ENCODE measurements around the gene STXBP1.

The STXBP1 gene

DNA sequence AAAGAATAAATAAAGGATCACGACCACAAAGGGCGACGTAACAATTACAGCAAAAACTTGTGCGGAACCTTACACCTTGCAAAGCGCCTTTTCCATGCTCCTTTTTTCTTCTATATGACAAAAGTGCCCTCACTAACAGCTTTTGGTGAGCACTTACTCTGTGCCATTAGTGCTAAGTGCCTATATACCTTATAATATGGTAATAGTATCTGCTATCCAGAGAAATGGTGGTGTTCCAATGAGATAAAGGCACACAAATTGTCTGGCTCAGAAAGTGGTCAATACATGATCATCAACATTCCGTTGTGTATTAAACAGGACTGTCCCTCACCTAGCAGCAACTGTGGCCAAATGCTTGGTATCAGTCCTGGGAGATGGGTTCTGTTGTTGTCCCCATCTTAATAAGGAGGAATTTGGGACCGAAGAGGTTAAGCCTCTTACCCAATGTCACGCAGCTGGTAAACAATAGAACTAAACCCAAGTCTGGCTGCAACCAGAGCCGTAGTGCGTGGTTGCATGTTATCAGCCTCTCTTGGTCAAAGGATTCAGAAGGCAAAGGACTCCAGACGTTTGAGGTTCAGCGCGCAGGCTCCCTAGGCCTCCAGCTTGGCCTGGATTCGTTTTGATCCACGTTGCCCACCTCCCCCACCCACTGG, 123.6 kb downstream of the STXBP1 start:
- no peak for DNase-seq (ENCODE audit: low spot score)

DNA sequence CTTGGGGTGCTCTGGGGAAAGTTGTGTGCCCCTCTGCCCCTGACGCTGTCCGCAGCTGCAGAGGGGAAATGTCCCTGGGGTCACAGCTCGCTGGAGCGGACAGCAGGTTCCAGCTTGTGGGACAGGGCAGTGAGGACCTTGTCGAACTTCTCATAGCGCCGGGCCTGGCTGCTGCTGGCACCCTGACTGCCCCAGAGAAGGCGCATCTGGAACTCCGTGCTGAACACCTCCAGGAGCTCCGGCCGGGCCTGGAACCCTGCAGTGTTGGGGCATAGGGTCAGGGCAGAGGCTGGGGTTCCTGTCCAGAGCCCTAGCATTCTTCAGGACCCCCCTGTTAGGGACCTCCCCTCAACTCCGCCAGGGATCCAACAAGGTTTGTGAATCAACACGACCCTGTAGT, 126.6 kb downstream of the STXBP1 start:
- DNase-seq (ENCODE audit: low spot score), result no peak

DNA sequence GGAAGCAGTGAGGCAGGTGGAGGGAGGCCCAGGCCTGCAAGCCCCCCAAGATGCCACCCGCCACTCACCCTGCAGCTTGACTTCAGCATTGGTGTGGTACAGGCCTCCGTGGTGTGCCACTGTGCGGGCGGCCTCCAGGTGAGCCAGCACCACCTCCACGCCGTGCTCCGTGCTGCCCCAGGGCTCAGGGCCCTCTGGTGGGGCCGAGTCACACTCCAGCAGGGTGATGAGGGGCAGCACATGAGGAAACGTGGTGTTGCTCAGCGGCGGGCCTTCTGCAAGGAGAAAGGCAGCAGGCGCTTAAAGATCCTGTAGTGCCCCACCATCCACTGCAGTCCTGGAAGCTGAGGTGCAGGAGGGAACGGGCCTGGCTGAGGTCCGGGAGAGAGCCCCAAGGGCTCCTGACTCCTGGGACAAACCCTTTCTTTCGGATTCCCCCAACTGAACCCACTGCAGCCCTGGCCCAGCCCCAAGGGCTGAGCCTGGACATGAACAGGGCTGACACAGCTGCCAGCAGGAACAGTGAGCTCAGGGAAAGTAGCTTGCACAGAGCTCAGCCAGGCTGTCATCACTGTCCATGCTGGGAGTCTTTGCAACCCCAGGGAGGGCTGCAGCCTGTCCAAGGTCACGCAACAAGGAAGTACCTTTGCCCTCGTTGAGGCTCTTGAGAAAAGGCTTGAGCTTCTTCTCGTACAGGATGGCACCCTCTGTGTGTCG, 127.7 kb downstream of the STXBP1 start:
- DNase-seq (ENCODE audit: low spot score), result no peak

DNA sequence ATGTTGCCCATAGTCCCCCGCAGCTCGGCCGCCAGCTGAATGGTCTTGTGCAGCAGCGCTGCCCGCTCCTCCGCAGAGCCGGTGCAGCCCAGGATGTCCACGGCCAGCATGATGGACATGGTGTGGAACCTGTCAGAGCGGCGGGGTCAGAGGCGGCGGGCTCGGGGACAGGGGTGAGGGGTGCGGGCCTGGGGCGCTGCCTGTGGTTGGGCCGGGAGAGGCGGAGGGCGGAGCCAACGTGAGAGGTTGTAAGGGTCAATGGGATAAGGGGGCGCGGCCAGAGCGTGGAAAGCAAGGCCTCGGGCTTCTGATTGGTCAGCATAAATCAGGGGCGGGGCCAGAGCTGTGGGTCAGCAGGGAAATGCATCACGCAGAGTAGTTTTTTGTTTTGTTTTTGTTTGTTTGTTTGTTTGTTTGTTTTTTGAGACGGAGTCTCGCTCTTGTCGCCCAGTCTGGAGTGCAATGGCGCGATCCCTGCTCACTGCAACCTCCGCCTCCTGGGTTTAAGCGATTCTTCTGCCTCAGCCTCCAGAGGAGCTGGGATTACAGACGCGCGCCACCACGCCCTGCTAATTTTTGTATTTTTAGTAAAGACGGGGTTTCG, 129.9 kb downstream of the STXBP1 start:
- DNase-seq (ENCODE audit: low spot score), result peak; percentile 92
